ENCODE data around the gene CHD5.

Gene CHD5

GRCh38 chr1:6145396-6145750 is 34.7 kb downstream of the CHD5 start:
- FAIRE-seq (no peak), DNase-seq (ENCODE audit: insufficient read length, low spot score) (no peak)
- TF ChIP-seq CTCF (IDR thresholded peaks at IDR 0.05; ENCODE audit: insufficient read depth, missing control alignments) = no peak

GRCh38 chr1:6144647-6145395 is 35.3 kb downstream of the CHD5 start:
- TF ChIP-seq CTCF (IDR thresholded peaks at IDR 0.05; ENCODE audit: insufficient read depth, missing control alignments) = no peak
- no peak for DNase-seq (ENCODE audit: insufficient read length, low spot score)
- no peak for FAIRE-seq

GRCh38 chr1:6144175-6144574 is 35.9 kb downstream of the CHD5 start:
- DNase-seq (ENCODE audit: insufficient read length, low spot score) (no peak), FAIRE-seq (no peak)
- no peak for TF ChIP-seq CTCF (IDR thresholded peaks at IDR 0.05; ENCODE audit: insufficient read depth, missing control alignments)

GRCh38 chr1:6143395-6143794 is 36.7 kb downstream of the CHD5 start:
- DNase-seq (ENCODE audit: insufficient read length, low spot score) = no peak
- no peak for TF ChIP-seq CTCF (IDR thresholded peaks at IDR 0.05; ENCODE audit: insufficient read depth, missing control alignments)

GRCh38 chr1:6142734-6143133 is 37.4 kb downstream of the CHD5 start:
- no peak for TF ChIP-seq CTCF (IDR thresholded peaks at IDR 0.05; ENCODE audit: insufficient read depth, missing control alignments)
- FAIRE-seq (no peak), DNase-seq (ENCODE audit: insufficient read length, low spot score) (no peak)

More at GRCh38 chr1:6143395-6143794, 36.7 kb downstream of the CHD5 start:
- no peak for FAIRE-seq

- no peak for FAIRE-seq
- no peak for TF ChIP-seq CTCF (IDR thresholded peaks at IDR 0.05; ENCODE audit: insufficient read depth, missing control alignments)
Observed at GRCh38 chr1:6142036-6142621, 38.0 kb downstream of the CHD5 start.

GRCh38 chr1:6141592-6141991 is 38.5 kb downstream of the CHD5 start:
- no peak for DNase-seq (ENCODE audit: insufficient read length, low spot score)
- no peak for TF ChIP-seq CTCF (IDR thresholded peaks at IDR 0.05; ENCODE audit: insufficient read depth, missing control alignments)
- FAIRE-seq = no peak

More at GRCh38 chr1:6142036-6142621, 38.0 kb downstream of the CHD5 start:
- no peak for DNase-seq (ENCODE audit: insufficient read length, low spot score)

All from D721Med (cell line).